ENCODE results near the gene ACACA.

The ACACA gene

GRCh38 chr17:37142294-37142896 lies 264.2 kb downstream of the ACACA start:
- DNase-seq (ENCODE audit: extremely low read depth in 1 of 2, low read depth in 1 of 2): no peak

GRCh38 chr17:37138571-37139120 lies 268.0 kb downstream of the ACACA start:
- DNase-seq (ENCODE audit: extremely low read depth in 1 of 2, low read depth in 1 of 2): no peak

GRCh38 chr17:37137906-37138514 lies 268.6 kb downstream of the ACACA start:
- DNase-seq (ENCODE audit: extremely low read depth in 1 of 2, low read depth in 1 of 2): no peak

GRCh38 chr17:37137070-37137610 lies 269.5 kb downstream of the ACACA start:
- no peak for DNase-seq (ENCODE audit: extremely low read depth in 1 of 2, low read depth in 1 of 2)

- no peak for DNase-seq (ENCODE audit: extremely low read depth in 1 of 2, low read depth in 1 of 2)
Observed at GRCh38 chr17:37135576-37135975, 271.1 kb downstream of the ACACA start.

- no peak for DNase-seq (ENCODE audit: extremely low read depth in 1 of 2, low read depth in 1 of 2)
Observed at GRCh38 chr17:37134050-37134449, 272.6 kb downstream of the ACACA start.

GRCh38 chr17:37133136-37133535 lies 273.5 kb downstream of the ACACA start:
- DNase-seq (ENCODE audit: extremely low read depth in 1 of 2, low read depth in 1 of 2): no peak

- DNase-seq (ENCODE audit: extremely low read depth in 1 of 2, low read depth in 1 of 2): no peak
Observed at GRCh38 chr17:37131669-37132611, 274.7 kb downstream of the ACACA start.

GRCh38 chr17:37130984-37131446 lies 275.6 kb downstream of the ACACA start:
- no peak for DNase-seq (ENCODE audit: extremely low read depth in 1 of 2, low read depth in 1 of 2)

- DNase-seq (ENCODE audit: extremely low read depth in 1 of 2, low read depth in 1 of 2): no peak
Observed at GRCh38 chr17:37124821-37125173, 281.8 kb downstream of the ACACA start.

GRCh38 chr17:37123941-37124820 lies 282.5 kb downstream of the ACACA start:
- no peak for DNase-seq (ENCODE audit: extremely low read depth in 1 of 2, low read depth in 1 of 2)

- no peak for DNase-seq (ENCODE audit: extremely low read depth in 1 of 2, low read depth in 1 of 2)
Observed at GRCh38 chr17:37123386-37123785, 283.2 kb downstream of the ACACA start.

GRCh38 chr17:37121616-37122015 lies 285.0 kb downstream of the ACACA start:
- no peak for DNase-seq (ENCODE audit: extremely low read depth in 1 of 2, low read depth in 1 of 2)

- DNase-seq (ENCODE audit: extremely low read depth in 1 of 2, low read depth in 1 of 2): no peak
Observed at GRCh38 chr17:37118366-37119137, 288.1 kb downstream of the ACACA start.

- DNase-seq (ENCODE audit: extremely low read depth in 1 of 2, low read depth in 1 of 2): no peak
Observed at GRCh38 chr17:37117373-37118142, 289.1 kb downstream of the ACACA start.

GRCh38 chr17:37116671-37117185 lies 289.9 kb downstream of the ACACA start:
- DNase-seq (ENCODE audit: extremely low read depth in 1 of 2, low read depth in 1 of 2): no peak

GRCh38 chr17:37111329-37111728 lies 295.3 kb downstream of the ACACA start:
- DNase-seq (ENCODE audit: extremely low read depth in 1 of 2, low read depth in 1 of 2): no peak

- DNase-seq (ENCODE audit: extremely low read depth in 1 of 2, low read depth in 1 of 2): no peak
Observed at GRCh38 chr17:37110746-37111145, 295.9 kb downstream of the ACACA start.
